HepG2 (cell line): Measurements from ENCODE around the gene HMCN2.

Experiments used
- CEBPG ChIP-seq: IDR thresholded peaks from 2 replicates; pipeline ENCODE4 v1.6.1; 2016
- ZNF251 ChIP-seq: sonication (generic); formaldehyde crosslinking; IDR thresholded peaks from 2 replicates; pipeline ENCODE4 v1.9.0; 2021; ENCODE audit warnings: mild to moderate bottlenecking, missing genetic modification reagents
- ZSCAN12 ChIP-seq: sonication (generic); formaldehyde crosslinking; IDR thresholded peaks from 2 replicates; pipeline ENCODE4 v1.9.0; 2021; ENCODE audit warnings: mild to moderate bottlenecking, missing genetic modification reagents
- ZSCAN30 ChIP-seq: sonication (generic); formaldehyde crosslinking; IDR thresholded peaks from 2 replicates; pipeline ENCODE4 v1.5.0; 2020; ENCODE audit warnings: mild to moderate bottlenecking, missing genetic modification reagents
- TF ChIP-seq, protein P1 (sequence below): sonication (generic); formaldehyde crosslinking; IDR thresholded peaks from 2 replicates; pipeline ENCODE4 v1.8.1; 2023; ENCODE audit warnings: mild to moderate bottlenecking, moderate library complexity, missing genetic modification reagents
- TF ChIP-seq, protein P2 (sequence below): IDR thresholded peaks from 2 replicates; pipeline ENCODE4 v1.6.1; 2016; ENCODE audit warnings: missing compliant biosample characterization, missing genetic modification reagents, borderline replicate concordance

- TF ChIP-seq ZNF251 (CRISPR knock-in tag) (no peak), ZSCAN12 (CRISPR knock-in tag) (no peak), CEBPG (CRISPR knock-in tag) (no peak), ZSCAN30 (CRISPR knock-in tag) (no peak)
- TF ChIP-seq, protein P1, sequence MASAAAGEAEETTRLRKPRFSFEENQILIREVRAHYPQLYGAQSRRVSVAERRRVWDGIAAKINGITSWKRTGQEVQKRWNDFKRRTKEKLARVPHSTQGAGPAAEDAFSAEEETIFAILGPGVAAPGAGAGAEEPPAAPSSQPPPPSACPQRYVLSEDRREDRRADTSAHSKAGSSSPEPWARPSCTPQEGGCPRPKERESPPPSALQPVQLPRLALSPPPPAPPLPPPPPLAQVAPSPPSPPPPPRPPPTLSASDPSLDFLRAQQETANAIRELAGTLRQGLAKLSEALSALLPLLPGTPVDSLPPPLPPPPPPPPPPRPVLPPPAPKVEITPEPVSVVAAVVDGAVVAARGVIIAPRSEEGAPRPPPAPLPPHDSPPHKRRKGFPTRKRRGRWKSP, result no peak
- TF ChIP-seq, protein P2, sequence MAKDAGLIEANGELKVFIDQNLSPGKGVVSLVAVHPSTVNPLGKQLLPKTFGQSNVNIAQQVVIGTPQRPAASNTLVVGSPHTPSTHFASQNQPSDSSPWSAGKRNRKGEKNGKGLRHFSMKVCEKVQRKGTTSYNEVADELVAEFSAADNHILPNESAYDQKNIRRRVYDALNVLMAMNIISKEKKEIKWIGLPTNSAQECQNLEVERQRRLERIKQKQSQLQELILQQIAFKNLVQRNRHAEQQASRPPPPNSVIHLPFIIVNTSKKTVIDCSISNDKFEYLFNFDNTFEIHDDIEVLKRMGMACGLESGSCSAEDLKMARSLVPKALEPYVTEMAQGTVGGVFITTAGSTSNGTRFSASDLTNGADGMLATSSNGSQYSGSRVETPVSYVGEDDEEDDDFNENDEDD (CRISPR knock-in tag), result no peak
Observed at GRCh38 chr9:130348341-130348740, 82.8 kb downstream of the HMCN2 start.
